ENCODE results near the gene PLVAP. TPM values are rescaled to one million over a fixed set of nuclear protein-coding genes. Genes with fewer than 3 reads are reported as not detected.

The PLVAP gene
- total and polyA plus RNA-seq, 9 of the 15 experiments (the other 6 are each of a cell fraction or from before 2014, with no cell fraction given), result 0.09 to 0.84 (median 0.51) TPM; not detected in 4

DNA sequence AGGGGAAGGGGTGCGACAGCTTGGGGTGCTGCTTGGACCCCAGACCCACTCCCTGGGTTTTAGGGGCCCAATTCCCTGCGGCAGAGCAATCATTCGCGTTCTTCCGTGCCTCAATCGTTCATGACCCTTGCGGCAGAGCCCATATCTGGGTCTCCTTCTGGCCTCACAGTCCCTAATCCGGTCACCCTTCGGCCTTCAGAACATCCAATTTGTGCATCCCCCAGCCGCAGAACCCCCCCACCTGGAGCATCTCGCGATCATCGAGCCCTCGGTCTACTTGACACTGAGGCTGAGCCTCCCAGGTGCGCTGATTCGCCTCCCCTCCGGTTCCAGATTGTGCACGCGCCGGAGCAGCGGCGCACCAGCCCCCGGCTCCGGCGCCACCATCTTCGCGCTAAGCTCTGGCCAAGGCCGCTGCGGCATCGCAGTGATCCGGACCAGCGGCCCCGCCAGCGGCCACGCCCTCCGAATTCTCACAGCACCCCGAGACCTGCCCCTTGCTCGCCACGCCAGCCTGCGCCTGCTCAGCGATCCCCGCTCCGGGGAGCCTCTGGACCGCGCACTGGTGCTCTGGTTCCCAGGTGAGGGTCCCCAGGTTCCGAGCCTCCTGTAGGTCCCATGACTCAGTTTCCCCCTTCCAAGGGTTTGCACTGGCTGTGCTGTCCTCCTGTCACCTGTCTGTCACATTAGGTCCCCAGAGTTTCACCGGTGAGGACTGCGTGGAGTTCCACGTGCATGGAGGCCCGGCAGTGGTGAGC lies 39.3 kb downstream of the PLVAP start (continued):
- TF ChIP-seq, protein P1, sequence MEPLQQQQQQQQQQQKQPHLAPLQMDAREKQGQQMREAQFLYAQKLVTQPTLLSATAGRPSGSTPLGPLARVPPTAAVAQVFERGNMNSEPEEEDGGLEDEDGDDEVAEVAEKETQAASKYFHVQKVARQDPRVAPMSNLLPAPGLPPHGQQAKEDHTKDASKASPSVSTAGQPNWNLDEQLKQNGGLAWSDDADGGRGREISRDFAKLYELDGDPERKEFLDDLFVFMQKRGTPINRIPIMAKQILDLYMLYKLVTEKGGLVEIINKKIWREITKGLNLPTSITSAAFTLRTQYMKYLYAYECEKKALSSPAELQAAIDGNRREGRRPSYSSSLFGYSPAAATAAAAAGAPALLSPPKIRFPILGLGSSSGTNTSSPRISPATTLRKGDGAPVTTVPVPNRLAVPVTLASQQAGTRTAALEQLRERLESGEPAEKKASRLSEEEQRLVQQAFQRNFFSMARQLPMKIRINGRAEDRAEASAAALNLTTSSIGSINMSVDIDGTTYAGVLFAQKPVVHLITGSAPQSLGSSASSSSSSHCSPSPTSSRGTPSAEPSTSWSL (CRISPR knock-in tag; IDR thresholded peaks at IDR 0.05; ENCODE audit: borderline replicate concordance), result peak; percentile 43; the same call in 1 of the 2 replicates
- TF ChIP-seq HMG20B (CRISPR knock-in tag; IDR thresholded peaks at IDR 0.05) (no peak), ZBTB7A (IDR thresholded peaks at IDR 0.05; ENCODE audit: borderline replicate concordance, control insufficient read depth, low read depth, low read length) (peak; percentile 12; the same call in 1 of the 2 replicates), FIP1L1 (IDR thresholded peaks at IDR 0.05; ENCODE audit: low read depth, low read length, poor library complexity, severe bottlenecking) (no peak), ELF1 (tag; IDR thresholded peaks at IDR 0.05) (no peak), ELK3 (CRISPR knock-in tag; IDR thresholded peaks at IDR 0.05) (no peak), YY1 (IDR thresholded peaks at IDR 0.05; ENCODE audit: borderline replicate concordance in 1 of 3, control insufficient read depth in 1 of 3, extremely low read depth in 1 of 3, insufficient read depth in 3 of 3, insufficient read length in 1 of 3, insufficient replicate concordance in 2 of 3, low read depth in 1 of 3, low read length in 2 of 3) (peak; percentile 20 to 74 (median 48)), MTF1 (CRISPR knock-in tag; IDR thresholded peaks at IDR 0.05; ENCODE audit: borderline replicate concordance) (no peak), NFE2 (IDR thresholded peaks at IDR 0.05; ENCODE audit: low read depth) (no peak), PTBP1 (IDR thresholded peaks at IDR 0.05; ENCODE audit: low read depth, low read length) (no peak), NUFIP1 (IDR thresholded peaks at IDR 0.05; ENCODE audit: partially characterized antibody) (no peak), TEAD4 (IDR thresholded peaks at IDR 0.05; ENCODE audit: low read length) (no peak), TEAD4 (CRISPR knock-in tag; IDR thresholded peaks at IDR 0.05; ENCODE audit: borderline replicate concordance) (no peak), ZBED1 (IDR thresholded peaks at IDR 0.05) (no peak; the same call in none of the 2 replicates), ZNF277 (CRISPR knock-in tag; IDR thresholded peaks at IDR 0.05; ENCODE audit: borderline replicate concordance) (no peak), HNRNPUL1 (IDR thresholded peaks at IDR 0.05; ENCODE audit: low read length) (no peak), EP300 (IDR thresholded peaks at IDR 0.05; ENCODE audit: low read length) (no peak), PRPF4 (IDR thresholded peaks at IDR 0.05; ENCODE audit: insufficient read depth, low read depth, low read length, poor library complexity, severe bottlenecking) (no peak)
- TF ChIP-seq, protein P2, sequence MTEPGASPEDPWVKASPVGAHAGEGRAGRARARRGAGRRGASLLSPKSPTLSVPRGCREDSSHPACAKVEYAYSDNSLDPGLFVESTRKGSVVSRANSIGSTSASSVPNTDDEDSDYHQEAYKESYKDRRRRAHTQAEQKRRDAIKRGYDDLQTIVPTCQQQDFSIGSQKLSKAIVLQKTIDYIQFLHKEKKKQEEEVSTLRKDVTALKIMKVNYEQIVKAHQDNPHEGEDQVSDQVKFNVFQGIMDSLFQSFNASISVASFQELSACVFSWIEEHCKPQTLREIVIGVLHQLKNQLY (CRISPR knock-in tag; conservative IDR thresholded peaks at IDR 0.05), result 0 out of 4 replicates have a peak, but pooled peaks of 1 of the 2 experiments have one; percentile 76

Data from K562 (cell line).